Osteoblast (primary cell): ENCODE measurements around the gene ASB18. TPM values are rescaled to one million over a fixed set of nuclear protein-coding genes. Genes with fewer than 3 reads are reported as not detected.
A peak's percentile ranks its signal among the peaks of the same experiment; 100 is the strongest.

Experiments used
- DNase-seq: peaks from one replicate; pipeline ENCODE4 v3.0.0; 2011; ENCODE audit warnings: low spot score, mixed read lengths; ENCODE audit not compliant: insufficient read length; ENCODE audit errors: missing footprints
- H2AFZ ChIP-seq: 2 replicates; pipeline ENCODE4 v1.6.0; 2011; ENCODE audit warnings: mild to moderate bottlenecking, low read length
- H3K27ac ChIP-seq: 2 replicates; pipeline ENCODE4 v1.5.1; 2011; ENCODE audit warnings: mild to moderate bottlenecking, low read depth, low read length, moderate library complexity
- H3K27me3 ChIP-seq: 2 replicates; pipeline ENCODE4 v1.6.0; 2012; ENCODE audit warnings: mild to moderate bottlenecking, control low read depth, inconsistent platforms, low read length, moderate library complexity; ENCODE audit not compliant: insufficient read depth
- H3K36me3 ChIP-seq: 2 replicates; pipeline ENCODE4 v1.5.1; 2011; ENCODE audit warnings: mild to moderate bottlenecking, low read length, control low read depth, moderate library complexity; ENCODE audit not compliant: insufficient read depth
- H3K4me1 ChIP-seq: 2 replicates; pipeline ENCODE4 v1.5.1; 2011; ENCODE audit warnings: mild to moderate bottlenecking, low read length, control low read depth, moderate library complexity; ENCODE audit not compliant: insufficient read depth
- H3K4me2 ChIP-seq: 2 replicates; pipeline ENCODE4 v1.6.0; 2011; ENCODE audit warnings: mild to moderate bottlenecking, low read length; ENCODE audit not compliant: insufficient read depth
- H3K4me3 ChIP-seq: fragments of 200-600 bp; sonication (generic); 3 replicates; pipeline ENCODE4 v1.5.1; 2012; ENCODE audit warnings: mild to moderate bottlenecking, low read length, inconsistent platforms; ENCODE audit not compliant: insufficient read depth
- H3K79me2 ChIP-seq: 2 replicates; pipeline ENCODE4 v1.6.0; 2012; ENCODE audit warnings: mild to moderate bottlenecking, low read length, control low read depth, inconsistent platforms; ENCODE audit not compliant: insufficient read depth
- H3K9me3 ChIP-seq: 2 replicates; pipeline ENCODE4 v1.5.1; 2011; ENCODE audit warnings: low read depth, low read length, control low read depth
- H4K20me1 ChIP-seq: 2 replicates; pipeline ENCODE4 v1.6.0; 2012; ENCODE audit warnings: mild to moderate bottlenecking, low read length, control low read depth; ENCODE audit not compliant: insufficient read depth
- total RNA-seq: library from RNA; depleted of rRNA; stranded (reverse); fragments of >200 nt; gene quantifications from 2 replicates; pipeline ENCODE4 v1.2.3, GENCODE V29; 2012
- TF ChIP-seq, protein P1 (sequence below): IDR thresholded peaks from 2 replicates; pipeline ENCODE4 v1.5.1; 2011; ENCODE audit warnings: mild to moderate bottlenecking, low read depth, low read length, moderate library complexity; ENCODE audit errors: extremely low read depth

ASB18 gene
- total RNA-seq, 1 donor: not detected

DNA sequence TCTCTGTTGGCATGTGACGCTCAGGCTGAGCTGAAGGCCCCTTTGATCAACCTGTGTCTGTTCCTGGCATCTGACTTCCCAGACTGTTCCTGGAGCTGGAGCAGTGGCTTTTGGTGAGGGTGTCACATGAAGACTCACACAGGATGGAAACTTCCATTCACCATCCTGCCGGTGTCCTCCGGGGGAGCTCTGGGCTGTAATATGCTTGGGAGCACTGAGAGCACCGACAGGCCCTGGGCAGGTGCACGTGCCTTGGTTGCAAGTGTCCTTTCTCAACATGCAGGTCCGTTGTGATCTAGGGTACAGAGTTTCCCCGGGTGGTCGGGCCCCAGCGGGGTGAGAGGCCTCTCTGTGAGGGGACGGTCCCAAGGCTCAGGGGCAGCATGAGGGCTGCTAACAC, 71.2 kb downstream of the ASB18 start:
- TF ChIP-seq, protein P1, sequence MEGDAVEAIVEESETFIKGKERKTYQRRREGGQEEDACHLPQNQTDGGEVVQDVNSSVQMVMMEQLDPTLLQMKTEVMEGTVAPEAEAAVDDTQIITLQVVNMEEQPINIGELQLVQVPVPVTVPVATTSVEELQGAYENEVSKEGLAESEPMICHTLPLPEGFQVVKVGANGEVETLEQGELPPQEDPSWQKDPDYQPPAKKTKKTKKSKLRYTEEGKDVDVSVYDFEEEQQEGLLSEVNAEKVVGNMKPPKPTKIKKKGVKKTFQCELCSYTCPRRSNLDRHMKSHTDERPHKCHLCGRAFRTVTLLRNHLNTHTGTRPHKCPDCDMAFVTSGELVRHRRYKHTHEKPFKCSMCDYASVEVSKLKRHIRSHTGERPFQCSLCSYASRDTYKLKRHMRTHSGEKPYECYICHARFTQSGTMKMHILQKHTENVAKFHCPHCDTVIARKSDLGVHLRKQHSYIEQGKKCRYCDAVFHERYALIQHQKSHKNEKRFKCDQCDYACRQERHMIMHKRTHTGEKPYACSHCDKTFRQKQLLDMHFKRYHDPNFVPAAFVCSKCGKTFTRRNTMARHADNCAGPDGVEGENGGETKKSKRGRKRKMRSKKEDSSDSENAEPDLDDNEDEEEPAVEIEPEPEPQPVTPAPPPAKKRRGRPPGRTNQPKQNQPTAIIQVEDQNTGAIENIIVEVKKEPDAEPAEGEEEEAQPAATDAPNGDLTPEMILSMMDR: no peak
- no peak overlapping the region for H3K27ac ChIP-seq
- H2AFZ ChIP-seq: no peak overlapping the region
- no peaks in the 10 kb centered on the region for H3K27me3 ChIP-seq
- DNase-seq: no peak
- no peak overlapping the region for H3K4me2 ChIP-seq
- H3K79me2 ChIP-seq: no peaks in the 10 kb centered on the region
- H3K9me3 ChIP-seq: no peaks in the 10 kb centered on the region
- no peaks in the 10 kb centered on the region for H3K4me1 ChIP-seq
- no peaks in the 10 kb centered on the region for H4K20me1 ChIP-seq
- no peak overlapping the region for H3K4me3 ChIP-seq
- H3K36me3 ChIP-seq: no peaks in the 10 kb centered on the region

DNA sequence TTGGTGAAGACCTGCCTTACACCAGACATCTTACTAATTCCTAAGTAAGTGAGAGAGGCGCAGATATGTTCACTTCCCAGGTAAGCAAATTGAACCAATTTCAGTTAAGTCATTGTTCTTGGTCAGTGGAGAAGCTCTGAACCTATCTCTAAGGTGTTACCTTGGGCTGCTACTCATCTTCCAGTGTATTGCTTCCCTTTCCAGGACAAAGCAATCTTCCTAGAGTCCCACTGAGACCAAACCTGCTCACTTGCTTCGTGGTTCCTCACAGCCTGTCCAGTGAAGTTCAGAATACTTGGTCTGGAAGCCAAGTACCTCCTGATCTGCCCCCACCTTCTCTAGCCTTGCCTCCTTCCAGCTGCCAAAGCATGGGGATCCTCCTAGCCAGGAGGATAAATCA, 73.5 kb downstream of the ASB18 start:
- no peak overlapping the region for H3K27ac ChIP-seq
- TF ChIP-seq, protein P1: no peak
- H3K27me3 ChIP-seq: no peaks in the 10 kb centered on the region
- H3K9me3 ChIP-seq: no peaks in the 10 kb centered on the region
- H2AFZ ChIP-seq: no peak overlapping the region
- H3K79me2 ChIP-seq: no peaks in the 10 kb centered on the region
- H3K4me2 ChIP-seq: no peak overlapping the region
- H3K4me3 ChIP-seq: no peak overlapping the region
- no peaks in the 10 kb centered on the region for H3K4me1 ChIP-seq
- no peaks in the 10 kb centered on the region for H3K36me3 ChIP-seq
- H4K20me1 ChIP-seq: no peaks in the 10 kb centered on the region
- peak; percentile 5 for DNase-seq

DNA sequence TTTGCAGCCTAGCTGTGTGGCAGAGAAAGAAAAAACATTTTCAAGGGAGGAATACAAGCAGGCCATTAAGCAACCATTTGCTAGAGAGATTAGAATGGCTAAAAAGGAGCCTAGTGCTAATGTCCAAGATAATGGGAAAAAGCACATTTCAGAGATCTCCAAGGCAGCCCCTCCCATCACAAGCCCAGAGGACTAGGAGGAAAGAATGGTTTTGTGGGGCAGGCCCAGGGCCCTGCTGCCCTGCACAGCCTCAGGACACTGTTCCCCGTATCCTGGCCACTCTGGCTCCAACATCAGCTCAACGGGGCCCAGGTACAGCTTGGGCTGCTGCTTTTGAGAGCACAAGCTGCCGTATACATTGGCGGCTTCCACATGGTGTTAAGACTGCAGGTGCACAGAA, 79.5 kb downstream of the ASB18 start:
- TF ChIP-seq, protein P1: no peak
- Histone ChIP-seq H3K27me3 (peaks cover under 1% of the 10 kb centered on the region), H3K36me3 (no peaks in the 10 kb centered on the region), H3K9me3 (no peaks in the 10 kb centered on the region), H2AFZ (no peak overlapping the region), H3K4me3 (no peak overlapping the region), H4K20me1 (no peaks in the 10 kb centered on the region), H3K27ac (no peak overlapping the region), H3K4me1 (peaks cover 8% of the 10 kb centered on the region), H3K79me2 (no peaks in the 10 kb centered on the region), H3K4me2 (no peak overlapping the region)
- DNase-seq: no peak

DNA sequence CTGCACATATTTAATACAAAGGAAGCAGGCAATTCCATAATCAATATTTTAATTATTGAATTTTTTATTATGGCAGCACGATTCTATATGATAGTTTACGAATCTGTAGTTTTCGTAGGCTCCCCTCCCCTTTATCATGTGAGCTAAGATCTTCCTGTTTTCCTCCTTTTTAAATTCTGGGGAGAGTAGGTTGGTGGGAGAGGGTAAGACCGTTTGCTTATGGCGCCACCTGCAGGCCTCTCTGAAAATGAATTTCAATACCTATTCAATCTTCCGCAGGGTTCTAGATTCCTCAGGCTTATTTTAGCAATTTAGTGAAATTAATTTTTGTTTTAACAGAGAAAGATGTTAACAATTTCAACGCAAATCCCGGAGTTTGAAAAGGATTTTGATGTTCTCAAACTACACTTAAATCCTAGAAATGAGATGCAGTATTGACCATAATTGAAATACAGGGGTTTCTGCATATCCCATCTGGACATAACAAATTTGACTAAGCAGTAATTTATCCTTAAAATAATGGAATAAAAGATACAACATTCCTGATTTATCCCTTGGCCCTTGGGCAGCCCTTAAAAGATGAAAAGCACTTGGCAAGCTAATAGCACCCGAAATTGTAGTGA, 83.3 kb downstream of the ASB18 start:
- Histone ChIP-seq H4K20me1 (no peaks in the 10 kb centered on the region), H2AFZ (no peak overlapping the region), H3K36me3 (no peaks in the 10 kb centered on the region), H3K79me2 (no peaks in the 10 kb centered on the region), H3K9me3 (no peaks in the 10 kb centered on the region), H3K4me1 (peaks cover 17% of the 10 kb centered on the region), H3K27ac (no peak overlapping the region), H3K27me3 (peaks cover 6% of the 10 kb centered on the region), H3K4me2 (peak overlapping the region; percentile 85), H3K4me3 (no peak overlapping the region)
- DNase-seq: peak; percentile 95
- TF ChIP-seq, protein P1: peak; percentile 72
